ENCODE results near the gene DOCK2. TPM values are rescaled to one million over a fixed set of nuclear protein-coding genes. Genes with fewer than 3 reads are reported as not detected.

The DOCK2 gene
- total and polyA plus RNA-seq, 2 donors (not counting 3 experiments of a cell fraction or from before 2014, with no cell fraction given): 0.62 to 4.8 TPM

GRCh38 chr5:170077526-170077925, 440.5 kb downstream of the DOCK2 start:
- no peak for DNase-seq (ENCODE audit: low read depth, low spot score)
- Histone ChIP-seq H3K9ac (replicated peaks; ENCODE audit: extremely low read depth, insufficient read depth, low read length) (no peak overlapping the region), H3K9me1 (replicated peaks; ENCODE audit: control insufficient read depth, extremely low read depth, insufficient read depth, low read length) (no peaks in the 10 kb centered on the region), H4K20me1 (replicated peaks; ENCODE audit: control insufficient read depth, extremely low read depth, insufficient read depth, low read length) (no peaks in the 10 kb centered on the region), H3K9me3 (replicated peaks; ENCODE audit: control insufficient read depth, insufficient read depth, low read length) (no peaks in the 10 kb centered on the region), H3K4me3 (replicated peaks in 1 of 3; ENCODE audit: insufficient read depth in 1 of 3, low read depth in 1 of 3, low read length in 3 of 3) (no peak overlapping the region), H3K27me3 (ENCODE audit: control insufficient read depth in 2 of 2, insufficient read depth in 2 of 2, low read length in 2 of 2) (peaks cover 0 to under 1% of the 10 kb centered on the region in 2 experiments), H3K79me2 (ENCODE audit: control insufficient read depth, insufficient read depth, low read length) (no peaks in the 10 kb centered on the region), H3K4me1 (ENCODE audit: control insufficient read depth, extremely low read depth, insufficient read depth, low read length) (no peaks in the 10 kb centered on the region), H3K27ac (ENCODE audit: insufficient read depth, low read depth, low read length) (no peak overlapping the region), H2AFZ (ENCODE audit: low read depth, low read length) (no peak overlapping the region), H3K36me3 (ENCODE audit: control insufficient read depth in 2 of 2, extremely low read depth in 1 of 2, insufficient read depth in 2 of 2, low read length in 2 of 2) (no peaks in the 10 kb centered on the region), H3K4me2 (ENCODE audit: insufficient read depth, low read length) (no peak overlapping the region)
- FAIRE-seq: no peak
- dilution Hi-C loops (cut with MboI; ENCODE audit: extremely low pct_ligation_motif_present, low sequenced_read_pairs): loop anchor here (25.0 kb wide), 1 partner anchor 110 kb away; no protein-coding TSS in a partner anchor
- ChIA-PET POLR2A (no interaction called here), CTCF (no interaction called here)
- TF ChIP-seq MAX (IDR thresholded peaks at IDR 0.05; ENCODE audit: insufficient read depth, insufficient read length): no peak
- TF ChIP-seq MYC (IDR thresholded peaks at IDR 0.05; ENCODE audit: low read depth, low read length): no peak
- no peak for TF ChIP-seq JUN (IDR thresholded peaks at IDR 0.05; ENCODE audit: borderline replicate concordance, insufficient read depth, insufficient read length, low read depth)
- no peak for TF ChIP-seq EZH2 (IDR thresholded peaks at IDR 0.05; ENCODE audit: borderline replicate concordance, low read depth, low read length, severe bottlenecking)
- no peak for TF ChIP-seq POLR2AphosphoS5 (IDR thresholded peaks at IDR 0.05; ENCODE audit: insufficient read depth, low read depth, low read length)
- TF ChIP-seq POLR2A (IDR thresholded peaks at IDR 0.05; ENCODE audit: low read depth, low read length): no peak
- TF ChIP-seq CTCF (IDR thresholded peaks at IDR 0.05; ENCODE audit: extremely low read depth in 1 of 2, insufficient read depth in 1 of 2, low read depth in 1 of 2, low read length in 2 of 2): no peak
- TF ChIP-seq GATA2 (IDR thresholded peaks at IDR 0.05; ENCODE audit: insufficient read depth, insufficient read length, low read depth, low read length): no peak
- TF ChIP-seq FOS (IDR thresholded peaks at IDR 0.05; ENCODE audit: borderline replicate concordance, insufficient read depth, low read length): no peak
- BruUV-seq (replicated peaks): no TSS peak
- intact Hi-C loops (cut with micrococcal nuclease): no loop called here
